BJ (cell line): ENCODE data around the gene CUL4A. TPM values are rescaled to one million over a fixed set of nuclear protein-coding genes. Genes with fewer than 3 reads are reported as not detected.
"Not testable (repeated sequence)": the region's sequence is repeated elsewhere in the genome, so short reads cannot be mapped to it uniquely, and the experiment has no call there.

ENCODE experiments used
- CTCF ChIA-PET: fragments of 350-600 bp; formaldehyde crosslinking; extraction: SDS; loops from one replicate; lab custom pipeline; 2021; ENCODE audit warnings: antibody characterized with exemption, inconsistent platforms; lab: Yijun Ruan, JAX
- POLR2A ChIA-PET: fragments of 300-600 bp; sonication (Branson Sonifier 250); formaldehyde crosslinking; extraction: SDS; loops from one replicate; lab custom pipeline; 2021; ENCODE audit warnings: antibody characterized with exemption; lab: Charles Lee
- DNase-seq: peaks from one replicate; pipeline ENCODE4 v3.0.0-alpha.2; 2011; ENCODE audit warnings: low read depth
- H3K27me3 ChIP-seq: 2 replicates; pipeline ENCODE4 v1.6.0; 2011; ENCODE audit warnings: low read length; ENCODE audit not compliant: control insufficient read depth, insufficient read depth
- H3K36me3 ChIP-seq: 2 replicates; pipeline ENCODE4 v1.5.1; 2011; ENCODE audit warnings: low read length; ENCODE audit not compliant: control insufficient read depth, insufficient read depth
- H3K4me3 ChIP-seq: 2 replicates; pipeline ENCODE4 v1.5.1; 2011; ENCODE audit warnings: low read depth, mild to moderate bottlenecking, control low read depth, low read length
- polyA plus RNA-seq: library from polyadenylated mRNA; depleted of rRNA; stranded (reverse); fragments of >200 nt; gene quantifications from 2 replicates; pipeline ENCODE4 v1.2.3, GENCODE V29; 2011
- TF ChIP-seq, protein P1 (sequence below): IDR thresholded peaks from 2 replicates; pipeline ENCODE4 v1.5.1; 2011; ENCODE audit warnings: low read depth, mild to moderate bottlenecking, control low read depth, inconsistent platforms, low read length, moderate library complexity; ENCODE audit not compliant: insufficient read depth

CUL4A gene
- polyA plus RNA-seq, 1 experiment, result 67.1 TPM

DNA sequence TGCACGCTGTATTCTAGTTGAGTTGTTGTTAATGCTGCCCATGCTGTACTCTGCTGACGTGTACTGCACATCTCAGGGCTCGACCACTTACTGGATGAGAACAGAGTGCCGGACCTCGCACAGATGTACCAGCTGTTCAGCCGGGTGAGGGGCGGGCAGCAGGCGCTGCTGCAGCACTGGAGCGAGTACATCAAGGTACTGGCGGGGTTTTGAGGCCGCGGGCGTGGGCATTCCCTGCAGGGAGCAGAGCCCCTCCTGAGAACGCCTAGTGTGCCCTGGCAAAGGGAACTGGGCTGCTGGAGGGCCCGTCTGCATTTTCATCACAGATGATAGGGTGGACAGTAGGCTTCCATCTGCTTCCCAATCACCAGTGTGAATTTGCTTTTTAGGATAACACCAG lies 29.9 kb downstream of the CUL4A start:
- POLR2A ChIA-PET, result no interaction called here
- no peak for DNase-seq
- Histone ChIP-seq H3K36me3 (peaks cover 16% of the 10 kb centered on the region), H3K27me3 (no peaks in the 10 kb centered on the region), H3K4me3 (no peak overlapping the region)
- TF ChIP-seq, protein P1, sequence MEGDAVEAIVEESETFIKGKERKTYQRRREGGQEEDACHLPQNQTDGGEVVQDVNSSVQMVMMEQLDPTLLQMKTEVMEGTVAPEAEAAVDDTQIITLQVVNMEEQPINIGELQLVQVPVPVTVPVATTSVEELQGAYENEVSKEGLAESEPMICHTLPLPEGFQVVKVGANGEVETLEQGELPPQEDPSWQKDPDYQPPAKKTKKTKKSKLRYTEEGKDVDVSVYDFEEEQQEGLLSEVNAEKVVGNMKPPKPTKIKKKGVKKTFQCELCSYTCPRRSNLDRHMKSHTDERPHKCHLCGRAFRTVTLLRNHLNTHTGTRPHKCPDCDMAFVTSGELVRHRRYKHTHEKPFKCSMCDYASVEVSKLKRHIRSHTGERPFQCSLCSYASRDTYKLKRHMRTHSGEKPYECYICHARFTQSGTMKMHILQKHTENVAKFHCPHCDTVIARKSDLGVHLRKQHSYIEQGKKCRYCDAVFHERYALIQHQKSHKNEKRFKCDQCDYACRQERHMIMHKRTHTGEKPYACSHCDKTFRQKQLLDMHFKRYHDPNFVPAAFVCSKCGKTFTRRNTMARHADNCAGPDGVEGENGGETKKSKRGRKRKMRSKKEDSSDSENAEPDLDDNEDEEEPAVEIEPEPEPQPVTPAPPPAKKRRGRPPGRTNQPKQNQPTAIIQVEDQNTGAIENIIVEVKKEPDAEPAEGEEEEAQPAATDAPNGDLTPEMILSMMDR, result no peak
- CTCF ChIA-PET, result interaction anchor here (1.2 kb wide), 1 partner anchor 9 kb away, joined by 5 read pairs; no protein-coding TSS in a partner anchor

DNA sequence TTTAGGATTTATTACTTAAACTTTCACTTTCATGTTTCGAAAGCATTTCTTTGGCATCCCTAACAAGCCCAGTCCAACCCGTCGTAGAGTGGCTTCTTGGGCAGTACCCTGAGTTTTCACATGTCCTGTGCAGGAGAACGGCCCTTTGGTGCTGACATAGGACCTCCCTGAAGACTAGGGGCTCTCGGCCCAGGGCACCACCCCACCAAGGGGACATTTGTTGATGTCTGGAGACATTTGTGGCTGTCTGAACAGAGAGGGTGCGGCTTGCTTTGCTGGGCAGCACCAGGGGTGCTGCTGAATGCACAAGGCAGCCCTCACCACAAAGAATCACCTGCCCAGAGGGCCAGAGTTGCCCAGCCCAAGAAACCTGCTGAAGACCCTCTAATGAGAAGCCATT lies 30.6 kb downstream of the CUL4A start:
- TF ChIP-seq, protein P1, result no peak
- ChIA-PET POLR2A (no interaction called here), CTCF (interaction anchor here (1.1 to 1.3 kb wide), 2 partner anchors 11 to 205 kb away, joined by 3 to 4 read pairs; no protein-coding TSS in a partner anchor)
- no peak for DNase-seq
- H3K27me3 ChIP-seq, result no peaks in the 10 kb centered on the region
- H3K36me3 ChIP-seq, result peaks cover 16% of the 10 kb centered on the region
- no peak overlapping the region for H3K4me3 ChIP-seq

DNA sequence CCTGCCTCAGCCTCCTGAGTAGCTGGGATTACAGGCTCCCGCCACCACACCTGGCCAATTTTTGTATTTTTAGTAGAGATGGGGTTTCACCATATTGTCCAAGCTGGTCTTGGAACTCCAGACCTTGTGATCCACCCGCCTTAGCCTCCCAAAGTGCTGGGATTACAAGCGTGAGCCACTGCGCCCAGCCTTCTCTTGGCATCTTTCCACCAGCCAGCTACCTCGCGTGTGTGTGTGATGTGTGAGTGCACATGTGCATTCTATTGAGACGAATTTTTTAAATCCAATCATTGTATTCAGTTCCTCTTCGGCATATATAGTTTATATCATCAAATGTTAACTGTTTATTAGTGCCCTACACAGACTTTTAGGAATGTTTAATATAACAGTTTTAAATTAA lies 32.2 kb downstream of the CUL4A start:
- CTCF ChIA-PET, result interaction anchor here (1.2 to 1.5 kb wide), 2 partner anchors 10 to 299 kb away, joined by 3 read pairs; no protein-coding TSS in a partner anchor
- H3K27me3 ChIP-seq, H3K4me3 ChIP-seq, DNase-seq, POLR2A ChIA-PET: not testable (repeated sequence)
- H3K36me3 ChIP-seq, result peaks cover 23% of the 10 kb centered on the region

DNA sequence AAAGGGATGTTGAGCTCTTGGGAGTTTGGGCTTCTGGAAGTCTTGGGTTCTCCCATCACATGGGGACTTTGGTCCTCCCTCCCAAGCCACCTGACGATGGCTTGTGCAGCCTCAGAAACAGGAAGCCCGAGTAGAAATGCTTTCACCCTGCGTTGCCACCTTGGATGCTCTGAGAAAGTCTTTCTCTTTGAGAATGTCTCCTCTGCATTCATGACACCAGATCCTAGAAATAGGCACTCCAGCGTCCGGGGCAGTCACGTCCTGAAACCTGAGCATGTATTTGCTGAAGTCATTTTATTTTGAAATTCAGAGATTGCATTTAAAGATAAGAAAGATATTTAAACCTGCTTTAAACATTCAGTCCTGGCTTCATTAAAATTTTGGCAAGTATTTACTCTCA lies 34.4 kb downstream of the CUL4A start:
- DNase-seq, result no peak
- Histone ChIP-seq H3K36me3 (peaks cover 24% of the 10 kb centered on the region), H3K27me3 (no peaks in the 10 kb centered on the region), H3K4me3 (no peak overlapping the region)
- ChIA-PET CTCF (interaction anchor here (0.6 to 1.9 kb wide), 3 partner anchors 26 to 146 kb away, joined by 3 to 4 read pairs (median 4); no protein-coding TSS in a partner anchor), POLR2A (no interaction called here)
- TF ChIP-seq, protein P1, result no peak

DNA sequence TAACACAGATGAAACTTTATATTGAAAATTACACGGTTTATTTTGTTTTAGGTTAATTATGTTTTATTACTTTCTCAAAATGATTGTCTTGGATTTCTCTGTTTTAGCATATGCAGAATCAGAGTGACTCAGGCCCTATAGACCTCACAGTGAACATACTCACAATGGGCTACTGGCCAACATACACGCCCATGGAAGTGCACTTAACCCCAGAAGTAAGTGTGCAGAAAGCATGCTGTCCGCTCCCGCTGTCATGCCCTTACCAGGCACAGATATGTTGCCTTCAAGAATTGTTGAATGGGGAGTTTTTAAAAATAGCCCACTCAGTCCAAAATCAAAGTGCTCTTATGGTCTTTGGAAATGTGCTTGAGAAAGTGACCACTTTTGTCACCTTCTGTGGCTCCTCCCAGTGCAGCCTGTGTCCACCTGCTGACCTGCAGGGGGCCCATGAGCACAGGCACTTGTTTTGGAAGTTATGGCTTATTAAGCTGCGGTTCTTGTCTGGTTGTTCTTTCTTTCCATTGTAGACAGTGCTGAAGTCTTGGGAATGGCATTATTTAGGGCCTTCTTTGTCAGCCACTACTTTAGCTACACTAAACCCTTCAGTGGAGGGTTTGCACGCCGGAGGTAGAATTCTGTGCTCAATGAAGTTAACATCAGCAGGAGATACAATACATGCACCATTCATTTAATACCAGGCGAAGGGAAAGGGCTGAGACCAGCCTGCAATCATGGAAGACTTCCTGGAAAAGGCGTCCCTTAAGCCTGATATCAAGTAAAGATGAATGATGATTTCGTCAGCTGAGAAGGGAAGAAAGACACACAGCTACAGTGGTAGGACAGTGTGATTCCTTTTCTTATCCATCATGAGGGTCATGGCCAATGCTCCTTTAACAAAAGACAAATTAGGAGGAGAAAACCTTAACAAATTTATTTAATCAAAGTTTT lies 36.7 kb downstream of the CUL4A start:
- no peak overlapping the region for H3K4me3 ChIP-seq
- DNase-seq, result no peak
- H3K36me3 ChIP-seq, result peaks cover 22% of the 10 kb centered on the region
- ChIA-PET CTCF (interaction anchor here (0.9 kb wide), 1 partner anchor 318 kb away, joined by 3 read pairs; no protein-coding TSS in a partner anchor), POLR2A (no interaction called here)
- TF ChIP-seq, protein P1, result peak; percentile 44
- no peaks in the 10 kb centered on the region for H3K27me3 ChIP-seq
